Colonic mucosa (tissue), 4 donors: ENCODE results near the gene ANO1. TPM values are rescaled to one million over a fixed set of nuclear protein-coding genes. Genes with fewer than 3 reads are reported as not detected.

ENCODE experiments used
- DNase-seq: peaks from one replicate; pipeline ENCODE4 v3.0.0-alpha.2; 2020
- H3K27ac ChIP-seq: fragments of 200-600 bp; one replicate; pipeline ENCODE4 v1.8.0; 2021
- H3K27me3 ChIP-seq: fragments of 200-600 bp; one replicate; pipeline ENCODE4 v1.8.0; 2021
- H3K36me3 ChIP-seq: fragments of 200-600 bp; one replicate; pipeline ENCODE4 v1.8.0; 2021
- H3K4me1 ChIP-seq: fragments of 200-600 bp; one replicate; pipeline ENCODE4 v1.8.0; 2021; ENCODE audit warnings: mild to moderate bottlenecking
- H3K4me3 ChIP-seq: fragments of 200-600 bp; one replicate; pipeline ENCODE4 v1.8.0; 2021
- H3K9ac ChIP-seq, 2 donors: one replicate each; pipeline ENCODE4 v1.7.0; 2013; ENCODE audit warnings: control low read depth in 2 of 2, low read depth in 2 of 2, low read length in 2 of 2
- H3K9me3 ChIP-seq: fragments of 200-600 bp; one replicate; pipeline ENCODE4 v1.8.0; 2021
- CTCF ChIP-seq: fragments of 200-600 bp; IDR thresholded peaks from one replicate; pipeline ENCODE4 v1.8.0; 2022; ENCODE audit warnings: antibody characterized with exemption, mild to moderate bottlenecking
- intact Hi-C: fragments of 100-400 bp; cut with DNase I; formaldehyde crosslinking; loops from one replicate; pipeline ENCODE4 v1.14.1; 2022
- total RNA-seq, 2 donors: library from RNA; stranded (reverse); fragmentation: NEBNext Ultra II Directional in 1 of 2; extraction: Animal tissue kit (Norgen Biotek cat#: 25700) in 1 of 2; gene quantifications; one replicate each; pipeline ENCODE4 v1.2.1, GENCODE V29; 2021
- donor health status: healthy.
- donor health status: DM: no; HTN: no; CAD: no.
- donor health status: DM: no; HTN: no; CAD: no.

The ANO1 gene
- total RNA-seq, 2 donors from 2014 or later, result 8.3 to 16.4 TPM

- intact Hi-C loops, result no loop called here
- Histone ChIP-seq H3K27me3 (no peaks in the 10 kb centered on the region), H3K36me3 (no peaks in the 10 kb centered on the region), H3K9me3 (no peaks in the 10 kb centered on the region), H3K27ac (no peak overlapping the region), H3K4me3 (no peak overlapping the region), H3K4me1 (no peaks in the 10 kb centered on the region), H3K9ac (no peak overlapping the region)
- DNase-seq, result no peak
- TF ChIP-seq CTCF, result no peak
Observed at GRCh38 chr11:70085815-70086769, 8.0 kb downstream of the ANO1 start.

DNA sequence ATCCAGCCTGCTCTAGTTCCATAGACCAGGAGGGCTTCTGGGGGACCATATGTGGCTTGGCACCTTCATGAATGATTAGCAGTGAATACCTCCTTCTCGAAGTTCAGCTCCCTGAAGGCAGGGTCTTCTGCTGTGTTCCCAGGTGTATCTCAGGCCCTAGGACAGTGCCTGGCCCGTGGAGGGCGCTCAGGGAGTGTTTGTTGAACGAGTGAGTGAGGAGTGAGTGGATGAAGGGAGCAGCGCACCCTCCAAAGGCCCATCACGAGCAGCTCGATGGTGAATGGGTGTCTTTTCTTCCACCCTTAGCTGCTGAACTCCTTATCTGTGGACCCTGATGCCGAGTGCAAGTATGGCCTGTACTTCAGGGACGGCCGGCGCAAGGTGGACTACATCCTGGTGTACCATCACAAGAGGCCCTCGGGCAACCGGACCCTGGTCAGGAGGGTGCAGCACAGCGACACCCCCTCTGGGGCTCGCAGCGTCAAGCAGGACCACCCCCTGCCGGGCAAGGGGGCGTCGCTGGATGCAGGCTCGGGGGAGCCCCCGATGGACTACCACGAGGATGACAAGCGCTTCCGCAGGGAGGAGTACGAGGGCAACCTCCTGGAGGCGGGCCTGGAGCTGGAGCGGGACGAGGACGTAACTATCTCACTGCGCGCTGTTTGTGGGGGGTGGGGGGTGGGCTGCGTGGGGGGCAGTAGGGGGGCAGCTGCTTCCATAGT lies 9.5 kb downstream of the ANO1 start:
- H3K27me3 ChIP-seq, result no peaks in the 10 kb centered on the region
- H3K27ac ChIP-seq, result no peak overlapping the region
- DNase-seq, result no peak
- no peak overlapping the region for H3K9ac ChIP-seq
- no peak overlapping the region for H3K4me3 ChIP-seq
- no peaks in the 10 kb centered on the region for H3K9me3 ChIP-seq
- H3K36me3 ChIP-seq, result no peaks in the 10 kb centered on the region
- H3K4me1 ChIP-seq, result no peaks in the 10 kb centered on the region
- TF ChIP-seq CTCF, result no peak
- intact Hi-C loops, result no loop called here

GRCh38 chr11:70088735-70089250 lies 10.7 kb downstream of the ANO1 start:
- intact Hi-C loops, result no loop called here
- DNase-seq, result no peak
- Histone ChIP-seq H3K9ac (no peak overlapping the region), H3K9me3 (no peaks in the 10 kb centered on the region), H3K27me3 (no peaks in the 10 kb centered on the region), H3K4me3 (no peak overlapping the region), H3K4me1 (no peaks in the 10 kb centered on the region), H3K27ac (no peak overlapping the region), H3K36me3 (no peaks in the 10 kb centered on the region)
- no peak for TF ChIP-seq CTCF

GRCh38 chr11:70089631-70090030 lies 11.5 kb downstream of the ANO1 start:
- DNase-seq, result no peak
- H3K36me3 ChIP-seq, result no peaks in the 10 kb centered on the region
- no peak overlapping the region for H3K9ac ChIP-seq
- TF ChIP-seq CTCF, result no peak
- no peak overlapping the region for H3K27ac ChIP-seq
- H3K27me3 ChIP-seq, result no peaks in the 10 kb centered on the region
- no peaks in the 10 kb centered on the region for H3K4me1 ChIP-seq
- intact Hi-C loops, result no loop called here
- no peaks in the 10 kb centered on the region for H3K9me3 ChIP-seq
- no peak overlapping the region for H3K4me3 ChIP-seq

GRCh38 chr11:70090961-70091381 lies 12.9 kb downstream of the ANO1 start:
- DNase-seq, result no peak
- Histone ChIP-seq H3K9me3 (no peaks in the 10 kb centered on the region), H3K4me3 (no peak overlapping the region), H3K4me1 (no peaks in the 10 kb centered on the region), H3K36me3 (no peaks in the 10 kb centered on the region), H3K27me3 (no peaks in the 10 kb centered on the region), H3K27ac (no peak overlapping the region), H3K9ac (no peak overlapping the region)
- intact Hi-C loops, result no loop called here
- no peak for TF ChIP-seq CTCF
